ENCODE results near the gene WASL. TPM values are rescaled to one million over a fixed set of nuclear protein-coding genes. Genes with fewer than 3 reads are reported as not detected.

Gene WASL
- total RNA-seq, 1 experiment from 2014 or later, result 8.5 TPM

GRCh38 chr7:123757095-123757494 lies 8.3 kb upstream of the WASL start:
- H3K4me1 ChIP-seq (ENCODE audit: insufficient read depth, low read length), result peaks cover 7% of the 10 kb centered on the region; the same call in 1 of the 2 replicates
- no peaks in the 10 kb centered on the region for H3K9me2 ChIP-seq (replicated peaks; ENCODE audit: low read length)
- H3K27ac ChIP-seq (ENCODE audit: low read length), result no peak overlapping the region
- H4K20me1 ChIP-seq (ENCODE audit: low read length), result no peaks in the 10 kb centered on the region
- H2AFZ ChIP-seq (ENCODE audit: low read length), result no peak overlapping the region
- ChIA-PET CTCF (no interaction called here), POLR2A (ENCODE audit: unreplicated experiment) (no interaction called here)
- TF ChIP-seq EZH2phosphoT487 (IDR thresholded peaks at IDR 0.05; ENCODE audit: borderline replicate concordance, low read length), result no peak
- no peak for TF ChIP-seq EZH2 (IDR thresholded peaks at IDR 0.05; ENCODE audit: low read length, unreplicated experiment)
- no peak for TF ChIP-seq CTCF (conservative IDR thresholded peaks at IDR 0.05; ENCODE audit: low read depth, low read length)
- no peak overlapping the region for H3K4me3 ChIP-seq (ENCODE audit: low read length)
- intact Hi-C loops (cut with micrococcal nuclease), result no loop called here
- DNase-seq (no peak), ATAC-seq (no peak)
- H3F3A ChIP-seq (ENCODE audit: low read length, unreplicated experiment), result no peaks in the 10 kb centered on the region
- H3K36me3 ChIP-seq (ENCODE audit: low read depth, low read length), result no peaks in the 10 kb centered on the region
- no peaks in the 10 kb centered on the region for H3K9me3 ChIP-seq (ENCODE audit: low read length)
- no peaks in the 10 kb centered on the region for H3K27me3 ChIP-seq (ENCODE audit: low read length)
- no TSS peak for BruUV-seq (replicated peaks)
- H3K79me2 ChIP-seq (ENCODE audit: low read length), result no peaks in the 10 kb centered on the region
- H3K4me2 ChIP-seq (ENCODE audit: low read length), result no peak overlapping the region
- no peak overlapping the region for H3K9ac ChIP-seq (ENCODE audit: low read length)

- H3F3A ChIP-seq (ENCODE audit: low read length, unreplicated experiment), result no peaks in the 10 kb centered on the region
- H3K4me1 ChIP-seq (ENCODE audit: insufficient read depth, low read length), result peaks cover 11% of the 10 kb centered on the region
- no peaks in the 10 kb centered on the region for H3K36me3 ChIP-seq (ENCODE audit: low read depth, low read length)
- no peak for DNase-seq
- BruUV-seq (replicated peaks), result no TSS peak
- no peak overlapping the region for H3K27ac ChIP-seq (ENCODE audit: low read length)
- H2AFZ ChIP-seq (ENCODE audit: low read length), result no peak overlapping the region
- ChIA-PET CTCF (no interaction called here), POLR2A (ENCODE audit: unreplicated experiment) (interaction anchor here (0.6 kb wide), 1 partner anchor 10 kb away, joined by 4 read pairs; no protein-coding TSS in a partner anchor)
- H3K79me2 ChIP-seq (ENCODE audit: low read length), result peaks cover 11% of the 10 kb centered on the region
- H3K4me3 ChIP-seq (ENCODE audit: low read length), result no peak overlapping the region
- H3K4me2 ChIP-seq (ENCODE audit: low read length), result no peak overlapping the region
- TF ChIP-seq EZH2phosphoT487 (IDR thresholded peaks at IDR 0.05; ENCODE audit: borderline replicate concordance, low read length) (no peak), CTCF (conservative IDR thresholded peaks at IDR 0.05; ENCODE audit: low read depth, low read length) (no peak), EZH2 (IDR thresholded peaks at IDR 0.05; ENCODE audit: low read length, unreplicated experiment) (no peak)
- H3K9me2 ChIP-seq (replicated peaks; ENCODE audit: low read length), result no peaks in the 10 kb centered on the region
- no peaks in the 10 kb centered on the region for H4K20me1 ChIP-seq (ENCODE audit: low read length)
- H3K9me3 ChIP-seq (ENCODE audit: low read length), result no peaks in the 10 kb centered on the region
- intact Hi-C loops (cut with micrococcal nuclease), result no loop called here
- ATAC-seq, result no peak
- no peaks in the 10 kb centered on the region for H3K27me3 ChIP-seq (ENCODE audit: low read length)
- H3K9ac ChIP-seq (ENCODE audit: low read length), result no peak overlapping the region
Measured at GRCh38 chr7:123755338-123755737, 6.5 kb upstream of the WASL start.

- Histone ChIP-seq H3K79me2 (ENCODE audit: low read length) (peaks cover 20% of the 10 kb centered on the region), H3K4me2 (ENCODE audit: low read length) (0 out of 2 replicates have a peak overlapping the region, but pooled peaks have one; percentile 4), H4K20me1 (ENCODE audit: low read length) (no peaks in the 10 kb centered on the region), H3K4me3 (ENCODE audit: low read length) (no peak overlapping the region), H3K4me1 (ENCODE audit: insufficient read depth, low read length) (peaks cover 14% of the 10 kb centered on the region), H3K9me3 (ENCODE audit: low read length) (no peaks in the 10 kb centered on the region), H2AFZ (ENCODE audit: low read length) (no peak overlapping the region), H3K9ac (ENCODE audit: low read length) (no peak overlapping the region), H3K9me2 (replicated peaks; ENCODE audit: low read length) (no peaks in the 10 kb centered on the region), H3K27me3 (ENCODE audit: low read length) (no peaks in the 10 kb centered on the region), H3F3A (ENCODE audit: low read length, unreplicated experiment) (no peaks in the 10 kb centered on the region), H3K27ac (ENCODE audit: low read length) (no peak overlapping the region), H3K36me3 (ENCODE audit: low read depth, low read length) (no peaks in the 10 kb centered on the region)
- TF ChIP-seq CTCF (conservative IDR thresholded peaks at IDR 0.05; ENCODE audit: low read depth, low read length) (no peak), EZH2 (IDR thresholded peaks at IDR 0.05; ENCODE audit: low read length, unreplicated experiment) (no peak), EZH2phosphoT487 (IDR thresholded peaks at IDR 0.05; ENCODE audit: borderline replicate concordance, low read length) (no peak)
- no TSS peak for BruUV-seq (replicated peaks)
- CTCF ChIA-PET, result no interaction called here
- POLR2A ChIA-PET (ENCODE audit: unreplicated experiment), result no interaction called here
- ATAC-seq (no peak), DNase-seq (no peak)
- intact Hi-C loops (cut with micrococcal nuclease), result no loop called here
Measured at GRCh38 chr7:123754271-123754871, 5.6 kb upstream of the WASL start.
